Smooth muscle cell of trachea (primary cell): ENCODE results near the gene BST1. TPM values are rescaled to one million over a fixed set of nuclear protein-coding genes. Genes with fewer than 3 reads are reported as not detected.

Source experiments
- total RNA-seq: library from RNA; depleted of rRNA; stranded (reverse); fragments of >200 nt; gene quantifications from 2 replicates; pipeline ENCODE4 v1.2.1, GENCODE V29; 2014

The BST1 gene, protein sequence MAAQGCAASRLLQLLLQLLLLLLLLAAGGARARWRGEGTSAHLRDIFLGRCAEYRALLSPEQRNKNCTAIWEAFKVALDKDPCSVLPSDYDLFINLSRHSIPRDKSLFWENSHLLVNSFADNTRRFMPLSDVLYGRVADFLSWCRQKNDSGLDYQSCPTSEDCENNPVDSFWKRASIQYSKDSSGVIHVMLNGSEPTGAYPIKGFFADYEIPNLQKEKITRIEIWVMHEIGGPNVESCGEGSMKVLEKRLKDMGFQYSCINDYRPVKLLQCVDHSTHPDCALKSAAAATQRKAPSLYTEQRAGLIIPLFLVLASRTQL
- total RNA-seq, result 6.6 and 13.8 TPM in 2 replicates

DNA sequence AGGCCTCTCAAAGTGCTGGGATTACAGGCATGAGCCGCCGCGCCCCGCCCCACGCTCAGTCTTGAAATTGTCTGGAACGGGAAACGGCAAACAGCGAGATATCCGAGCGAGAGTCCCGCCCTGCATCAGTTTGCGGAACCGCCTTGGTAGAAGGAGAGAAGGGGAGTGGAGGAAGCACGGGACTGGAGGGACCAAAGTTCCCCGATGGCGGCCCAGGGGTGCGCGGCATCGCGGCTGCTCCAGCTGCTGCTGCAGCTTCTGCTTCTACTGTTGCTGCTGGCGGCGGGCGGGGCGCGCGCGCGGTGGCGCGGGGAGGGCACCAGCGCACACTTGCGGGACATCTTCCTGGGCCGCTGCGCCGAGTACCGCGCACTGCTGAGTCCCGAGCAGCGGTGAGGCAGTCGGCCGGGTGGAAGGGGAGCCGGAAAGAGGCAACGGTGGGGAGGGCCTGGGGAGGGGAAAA, at the start of gene BST1:
Gene BST1, plus strand, starts transcription at position 125 of the 463 bp plus-strand sequence. Its CDS starts 80 bp downstream, at position 205.

DNA sequence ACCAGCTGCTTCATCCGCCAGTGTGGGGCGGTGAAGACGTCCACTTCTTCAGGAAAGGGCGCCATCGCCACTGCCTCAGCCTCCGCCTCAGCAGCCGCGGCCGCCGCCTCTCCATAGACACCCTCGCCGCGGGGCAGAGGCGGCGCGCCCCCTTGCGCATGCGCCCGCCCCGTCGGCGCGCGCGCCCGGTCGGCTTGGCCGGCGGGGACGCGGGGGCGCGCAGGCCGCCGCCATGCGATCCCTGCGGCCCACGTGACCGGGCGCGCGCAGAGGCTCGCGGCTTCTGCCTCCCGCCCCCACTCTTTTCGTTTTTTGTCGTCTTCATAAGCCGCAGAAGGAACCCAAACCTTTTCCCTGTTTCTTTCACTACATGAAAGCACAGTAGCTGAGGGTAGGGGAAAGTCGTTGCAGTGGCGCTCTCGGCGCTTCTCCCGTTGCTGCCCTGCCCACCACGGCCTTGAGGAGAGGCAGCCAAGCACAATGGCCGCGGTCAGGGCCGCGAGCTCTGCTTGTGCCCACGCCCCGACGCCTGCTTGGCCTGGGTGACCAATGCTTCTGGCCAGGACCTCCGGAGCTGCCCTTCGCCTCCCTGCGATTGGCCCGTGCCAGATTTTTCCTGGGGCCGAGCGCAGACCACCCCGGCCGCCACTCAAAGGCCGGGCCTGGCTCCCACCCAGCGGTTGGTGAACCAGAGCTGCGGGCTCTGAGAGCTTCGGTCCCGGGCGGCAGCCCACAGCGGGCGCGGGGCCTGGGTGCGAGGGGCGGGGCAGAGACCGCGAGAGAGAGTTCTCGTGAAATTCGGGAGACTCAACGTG, 47.4 kb upstream of the BST1 start, which contains the start of gene FBXL5:
Gene FBXL5, minus strand, starts transcription at position 135 of the 815 bp plus-strand sequence. Its CDS starts 70 bp downstream, at position 65.

DNA sequence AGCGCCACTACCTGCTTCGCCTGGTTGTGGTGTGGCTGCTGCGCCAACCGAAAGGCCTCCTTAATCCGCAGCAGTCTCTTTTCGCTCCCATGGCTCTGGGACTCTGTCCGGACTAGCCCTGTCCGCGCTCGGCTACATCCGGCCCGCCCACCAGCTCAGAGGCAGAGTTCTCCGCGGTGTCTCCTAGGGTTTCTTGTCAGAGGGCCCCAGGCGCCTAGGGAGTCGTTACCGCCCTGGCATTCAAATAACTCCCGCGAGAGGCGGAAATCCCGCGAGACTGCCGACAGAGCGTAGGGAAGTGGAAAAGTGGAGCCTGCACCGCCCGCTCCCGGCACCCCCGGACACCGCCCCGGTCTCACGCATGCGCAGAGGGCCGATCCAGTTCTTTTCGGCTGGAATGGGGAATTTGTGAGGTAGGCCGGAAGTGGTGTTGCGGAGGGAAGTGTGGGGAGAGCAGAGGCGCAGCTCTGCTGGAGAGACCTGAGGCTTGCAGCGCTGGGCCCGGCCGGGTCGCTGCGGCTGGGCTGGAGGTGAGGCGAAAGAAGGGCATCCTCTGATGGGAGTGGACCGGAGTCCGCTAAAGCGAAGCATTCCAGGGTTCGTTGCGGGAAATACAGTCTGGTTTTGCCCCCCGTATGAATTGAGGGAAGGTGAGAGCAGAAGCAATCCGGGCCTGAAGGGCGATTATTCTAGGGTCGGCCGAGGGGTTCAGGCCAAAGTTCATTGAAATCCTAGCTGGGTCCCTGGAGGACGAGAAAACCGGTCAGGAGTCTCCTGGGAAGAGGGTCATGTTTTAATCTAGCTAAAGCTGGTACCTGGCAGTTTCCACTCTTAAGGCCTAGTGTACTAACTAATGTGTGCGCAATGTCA, 21.3 kb upstream of the BST1 start, which contains the start of gene FAM200B:
Gene FAM200B, plus strand, starts transcription at position 456 of the 870 bp plus-strand sequence. CDS start 5,151 bp downstream, outside the sequence.

DNA sequence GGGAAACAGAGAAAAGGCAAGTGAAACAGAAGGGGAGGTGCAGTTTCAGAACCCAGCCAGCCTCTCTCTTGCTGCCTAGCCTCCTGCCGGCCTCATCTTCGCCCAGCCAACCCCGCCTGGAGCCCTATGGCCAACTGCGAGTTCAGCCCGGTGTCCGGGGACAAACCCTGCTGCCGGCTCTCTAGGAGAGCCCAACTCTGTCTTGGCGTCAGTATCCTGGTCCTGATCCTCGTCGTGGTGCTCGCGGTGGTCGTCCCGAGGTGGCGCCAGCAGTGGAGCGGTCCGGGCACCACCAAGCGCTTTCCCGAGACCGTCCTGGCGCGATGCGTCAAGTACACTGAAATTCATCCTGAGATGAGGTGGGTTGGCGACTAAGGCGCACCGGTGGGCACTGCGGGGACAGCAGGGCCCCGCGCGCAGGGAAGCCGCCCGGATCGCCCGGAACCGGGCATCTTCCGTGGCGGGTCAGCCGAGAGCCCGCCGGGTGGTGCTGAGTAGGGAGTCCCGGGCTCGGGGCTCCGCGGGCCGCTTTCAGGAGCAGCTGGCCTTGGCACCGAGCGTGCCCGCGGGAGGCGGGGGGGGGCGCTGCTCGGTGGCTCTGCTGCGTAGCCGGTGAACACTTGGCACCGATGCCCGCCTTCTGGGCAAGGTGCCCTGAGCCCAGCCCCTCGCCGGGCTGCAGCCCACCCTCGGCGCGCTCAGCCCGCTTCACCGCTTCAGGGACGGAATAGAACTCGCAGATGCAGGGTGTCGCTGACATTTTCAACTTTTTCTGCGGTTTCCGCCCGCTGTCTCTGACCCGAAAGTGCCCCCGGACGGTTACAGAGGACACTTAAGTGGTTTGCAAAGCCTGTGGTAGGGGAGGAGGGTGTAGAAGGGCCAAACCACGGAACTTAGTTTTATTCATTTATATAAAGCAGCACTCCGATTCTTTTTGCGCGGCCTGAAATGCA, 75.7 kb downstream of the BST1 start, which contains the start of gene CD38:
Gene CD38, plus strand, starts transcription at position 40 of the 953 bp plus-strand sequence. Its CDS starts 87 bp downstream, at position 127.

Other genes starting within 250 kb of the BST1 start
- 28.4 and 39.1 TPM in 2 replicates for gene CC2D2A, start 233.2 kb upstream of the BST1 start, total RNA-seq
- gene FBXL5, start 47.7 kb upstream of the BST1 start, total RNA-seq, result 116 and 146 TPM in 2 replicates
- 12.9 and 32.0 TPM in 2 replicates for gene FAM200B, start 21.2 kb upstream of the BST1 start, total RNA-seq
- 0.33 TPM in 1 of 2 replicates, not detected in the other for gene CD38, start 75.3 kb downstream of the BST1 start, total RNA-seq
- not detected in 2 replicates for gene FGFBP1, start 235.7 kb downstream of the BST1 start, total RNA-seq